CD4-positive, CD25-positive, alpha-beta regulatory T cell (primary cell): ENCODE data around the gene RIPK4. TPM values are rescaled to one million over a fixed set of nuclear protein-coding genes. Genes with fewer than 3 reads are reported as not detected.

Experiments
- ATAC-seq, 2 donors: fragments of 150-1000 bp; cut with Tn5 transposase; one replicate each; pipeline ENCODE4 v1.10.0; 2021; ENCODE audit warnings: low read depth in 2 of 2, moderate number of reproducible peaks in 2 of 2, moderate library complexity in 1 of 2
- DNase-seq, 3 donors: peaks; one replicate each; pipeline versions ENCODE4 v3.0.0 to v3.0.0-alpha.2; 2012 to 2022; ENCODE audit warnings: mixed read lengths in 1 of 3
- H3K27ac ChIP-seq: one replicate; pipeline ENCODE4 v1.7.0; 2013; ENCODE audit warnings: mild to moderate bottlenecking, low read length; ENCODE audit not compliant: insufficient read depth, poor library complexity, severe bottlenecking
- H3K27me3 ChIP-seq: one replicate; pipeline ENCODE4 v1.7.0; 2013; ENCODE audit warnings: low read length; ENCODE audit not compliant: control insufficient read depth, insufficient read depth
- H3K36me3 ChIP-seq: one replicate; pipeline ENCODE4 v1.7.0; 2013; ENCODE audit warnings: mild to moderate bottlenecking, low read length, moderate library complexity; ENCODE audit not compliant: control insufficient read depth, insufficient read depth
- H3K4me1 ChIP-seq: 2 replicates; pipeline ENCODE4 v1.7.0; 2013; ENCODE audit warnings: mild to moderate bottlenecking, low read length; ENCODE audit not compliant: insufficient read depth, control insufficient read depth, poor library complexity, severe bottlenecking
- H3K4me3 ChIP-seq: one replicate; pipeline ENCODE4 v1.7.0; 2013; ENCODE audit warnings: low read depth, mild to moderate bottlenecking, low read length, moderate library complexity
- H3K9me3 ChIP-seq, 2 experiments: 1 replicate in 1 of 2; 2 replicates in 1 of 2; pipeline ENCODE4 v1.7.0; 2013; ENCODE audit warnings: low read length in 2 of 2, mild to moderate bottlenecking in 1 of 2, moderate library complexity in 1 of 2; ENCODE audit not compliant: control insufficient read depth in 2 of 2
- H3K27ac Mint-ChIP-seq, 3 donors: one replicate each; pipeline ENCODE4 v1.8.0; 2020 to 2022; ENCODE audit warnings: mild to moderate bottlenecking in 3 of 3, mixed read lengths in 3 of 3, moderate library complexity in 2 of 3
- H3K27me3 Mint-ChIP-seq: one replicate; pipeline ENCODE4 v1.8.0; 2022; ENCODE audit warnings: mild to moderate bottlenecking, mixed read lengths
- H3K36me3 Mint-ChIP-seq: one replicate; pipeline ENCODE4 v1.8.0; 2020; ENCODE audit warnings: mixed read lengths
- H3K4me1 Mint-ChIP-seq, 4 donors: one replicate each; pipeline ENCODE4 v1.8.0; 2020 to 2022; ENCODE audit warnings: mixed read lengths in 4 of 4, mild to moderate bottlenecking in 1 of 4
- H3K4me3 Mint-ChIP-seq, 4 donors: one replicate each; pipeline ENCODE4 v1.8.0; 2020 to 2022; ENCODE audit warnings: mild to moderate bottlenecking in 4 of 4, mixed read lengths in 4 of 4, moderate library complexity in 3 of 4
- H3K9me3 Mint-ChIP-seq, 7 donors: one replicate each; pipeline ENCODE4 v1.8.0; 2020 to 2022; ENCODE audit warnings: mixed read lengths in 7 of 7, mild to moderate bottlenecking in 3 of 7, moderate library complexity in 2 of 7
- polyA plus RNA-seq, 4 donors: library from polyadenylated mRNA; unstranded; fragments of 300-500 nt; fragmentation: Illumina TruSeq; gene quantifications; one replicate each; pipeline ENCODE4 v1.2.3, GENCODE V29; 2021
- total RNA-seq: library from RNA; stranded (reverse); gene quantifications from one replicate; pipeline ENCODE4 v1.2.3, GENCODE V29; 2022

RIPK4 gene
- total and polyA plus RNA-seq, 5 donors from 2014 or later, result 0.39 to 0.52 (median 0.41) TPM; not detected in 2

GRCh38 chr21:41754479-41754891 lies 12.4 kb downstream of the RIPK4 start:
- H3K4me1 ChIP-seq, result no peaks in the 10 kb centered on the region
- H3K36me3 ChIP-seq, result no peaks in the 10 kb centered on the region
- no peak overlapping the region for H3K27ac Mint-ChIP-seq
- H3K9me3 Mint-ChIP-seq, result peaks cover 0 to 2% (median 0%) of the 10 kb centered on the region in 7 donors
- H3K4me1 Mint-ChIP-seq, result no peaks in the 10 kb centered on the region
- H3K4me3 ChIP-seq, result no peak overlapping the region
- no peak overlapping the region for H3K4me3 Mint-ChIP-seq
- peaks cover 12% of the 10 kb centered on the region for H3K27me3 Mint-ChIP-seq
- ATAC-seq (no peak), DNase-seq (no peak)
- H3K27me3 ChIP-seq, result peaks cover 1% of the 10 kb centered on the region
- no peaks in the 10 kb centered on the region for H3K9me3 ChIP-seq
- no peak overlapping the region for H3K27ac ChIP-seq
- no peaks in the 10 kb centered on the region for H3K36me3 Mint-ChIP-seq

DNA sequence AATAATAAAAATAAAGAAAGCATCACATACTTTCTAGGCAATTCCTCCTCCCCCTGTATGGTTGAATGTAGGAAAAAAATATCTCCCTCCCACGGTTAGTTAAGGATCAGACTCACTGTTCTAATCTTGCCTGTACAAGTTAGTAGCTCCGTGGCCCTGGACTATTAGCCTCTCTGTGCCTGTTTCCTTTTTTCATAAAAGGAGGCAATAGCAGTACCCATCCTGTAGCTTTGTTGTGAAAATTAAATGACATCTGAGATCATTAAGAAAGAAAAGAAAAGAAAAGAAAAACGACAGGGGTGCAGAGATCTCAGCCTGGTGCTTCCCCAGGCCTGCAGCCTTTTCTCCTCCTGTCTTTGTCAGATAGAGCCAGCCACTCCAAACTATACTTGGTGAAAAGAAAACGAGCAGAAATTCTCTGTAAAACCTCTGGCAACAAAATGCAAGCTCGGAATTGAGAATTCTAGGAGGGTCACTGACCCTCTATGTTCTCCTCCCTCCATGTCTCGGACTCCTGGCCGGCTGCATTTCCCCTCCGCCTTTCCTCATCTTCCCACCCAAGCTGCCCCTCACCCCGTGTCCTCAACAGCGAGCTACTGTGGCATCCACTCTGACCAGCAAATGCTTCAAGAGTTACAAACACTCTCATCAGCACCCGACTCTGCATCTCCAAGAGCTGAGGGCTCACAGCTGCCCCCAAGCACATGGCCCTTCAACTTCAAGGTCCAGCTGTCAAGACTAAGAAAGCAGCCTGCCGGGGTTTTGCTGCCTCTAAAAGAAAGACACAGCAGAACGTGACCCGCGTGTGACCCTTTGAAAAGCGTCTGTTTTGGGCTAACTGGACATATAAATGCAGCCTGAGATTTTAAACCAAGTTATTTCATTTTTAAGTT lies 13.6 kb downstream of the RIPK4 start:
- Histone ChIP-seq H3K27me3 (peaks cover 2% of the 10 kb centered on the region), H3K9me3 (no peaks in the 10 kb centered on the region), H3K4me1 (no peaks in the 10 kb centered on the region), H3K36me3 (no peaks in the 10 kb centered on the region), H3K4me3 (no peak overlapping the region), H3K27ac (no peak overlapping the region)
- no peak overlapping the region for H3K4me3 Mint-ChIP-seq
- H3K4me1 Mint-ChIP-seq, result no peaks in the 10 kb centered on the region
- H3K27me3 Mint-ChIP-seq, result peaks cover 12% of the 10 kb centered on the region
- no peaks in the 10 kb centered on the region for H3K36me3 Mint-ChIP-seq
- peaks cover 0 to 2% (median 0%) of the 10 kb centered on the region in 7 donors for H3K9me3 Mint-ChIP-seq
- ATAC-seq (no peak), DNase-seq (no peak)
- H3K27ac Mint-ChIP-seq, result no peak overlapping the region

GRCh38 chr21:41752231-41752681 lies 14.6 kb downstream of the RIPK4 start:
- DNase-seq, result no peak
- no peaks in the 10 kb centered on the region for H3K36me3 Mint-ChIP-seq
- H3K4me3 ChIP-seq, result no peak overlapping the region
- no peak overlapping the region for H3K27ac ChIP-seq
- ATAC-seq, result no peak
- H3K27me3 ChIP-seq, result peaks cover 2% of the 10 kb centered on the region
- H3K4me1 Mint-ChIP-seq, result no peaks in the 10 kb centered on the region
- H3K4me3 Mint-ChIP-seq, result no peak overlapping the region
- H3K9me3 Mint-ChIP-seq, result peaks cover 0 to 2% (median 0%) of the 10 kb centered on the region in 7 donors
- peak overlapping the region in 1 of 3 donors; percentile 75 for H3K27ac Mint-ChIP-seq
- no peaks in the 10 kb centered on the region for H3K4me1 ChIP-seq
- H3K27me3 Mint-ChIP-seq, result peaks cover 12% of the 10 kb centered on the region
- no peaks in the 10 kb centered on the region for H3K36me3 ChIP-seq
- no peaks in the 10 kb centered on the region for H3K9me3 ChIP-seq

GRCh38 chr21:41751611-41752011 lies 15.2 kb downstream of the RIPK4 start:
- Mint-ChIP-seq H3K4me3 (no peak overlapping the region), H3K27me3 (peaks cover 12% of the 10 kb centered on the region), H3K9me3 (no peaks in the 10 kb centered on the region), H3K27ac (no peak overlapping the region), H3K36me3 (no peaks in the 10 kb centered on the region), H3K4me1 (no peaks in the 10 kb centered on the region)
- H3K4me3 ChIP-seq, result no peak overlapping the region
- no peaks in the 10 kb centered on the region for H3K9me3 ChIP-seq
- no peak for DNase-seq
- peaks cover 2% of the 10 kb centered on the region for H3K27me3 ChIP-seq
- ATAC-seq, result no peak
- H3K4me1 ChIP-seq, result no peaks in the 10 kb centered on the region
- H3K27ac ChIP-seq, result no peak overlapping the region
- no peaks in the 10 kb centered on the region for H3K36me3 ChIP-seq

DNA sequence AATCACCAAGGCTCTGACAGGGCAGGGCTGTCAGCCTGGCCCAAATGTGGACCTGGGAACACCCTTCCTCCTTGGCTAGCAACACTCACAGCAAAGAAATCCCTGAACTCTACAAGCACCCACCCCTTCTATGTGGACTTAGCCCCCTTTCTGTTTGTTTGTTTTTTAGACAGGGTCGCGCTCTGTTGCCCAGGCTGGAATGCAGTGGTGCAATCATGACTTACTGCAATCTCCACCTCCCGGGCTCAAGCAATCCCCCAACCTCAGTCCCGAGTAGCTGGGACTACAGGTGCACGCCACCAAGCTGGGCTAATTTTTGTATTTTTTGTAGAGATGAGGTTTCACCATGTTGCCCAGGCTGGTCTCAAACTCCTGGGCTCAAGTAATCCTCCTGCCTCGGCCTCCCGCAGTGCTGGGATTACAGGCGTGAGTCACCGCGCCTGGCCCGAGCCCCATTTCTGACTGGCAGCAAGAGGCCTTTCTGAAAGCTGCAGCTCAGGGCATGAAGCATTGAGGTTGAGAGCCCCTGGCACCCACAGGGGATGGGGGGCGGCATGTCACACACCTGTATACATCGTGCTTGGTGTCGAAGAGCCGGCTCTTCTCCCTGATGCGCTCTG lies 16.2 kb downstream of the RIPK4 start:
- Histone ChIP-seq H3K36me3 (no peaks in the 10 kb centered on the region), H3K4me1 (no peaks in the 10 kb centered on the region), H3K9me3 (no peaks in the 10 kb centered on the region), H3K27ac (no peak overlapping the region), H3K27me3 (peaks cover 2% of the 10 kb centered on the region), H3K4me3 (no peak overlapping the region)
- Mint-ChIP-seq H3K27me3 (peaks cover 12% of the 10 kb centered on the region), H3K36me3 (no peaks in the 10 kb centered on the region), H3K4me3 (no peak overlapping the region), H3K27ac (no peak overlapping the region), H3K9me3 (no peaks in the 10 kb centered on the region), H3K4me1 (no peaks in the 10 kb centered on the region)
- ATAC-seq (no peak), DNase-seq (no peak)

DNA sequence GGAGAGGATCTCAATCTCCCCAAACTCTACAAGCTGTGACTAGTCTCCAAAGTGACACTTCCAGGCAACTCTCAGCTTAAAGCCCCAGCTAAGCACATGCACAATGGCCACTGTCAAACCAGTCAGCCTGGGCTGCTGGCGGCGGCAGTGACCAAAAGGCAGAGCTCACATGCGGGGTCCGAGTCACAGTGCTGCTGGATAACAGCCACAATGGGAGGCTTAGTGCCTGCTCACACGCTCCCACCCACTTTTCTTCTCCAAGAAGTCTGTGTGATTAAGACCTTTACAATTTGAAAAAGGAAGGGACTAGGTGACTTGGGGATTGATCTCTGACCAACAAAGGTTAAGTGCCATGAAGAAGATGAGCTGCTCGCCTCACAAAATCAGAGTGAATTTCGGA lies 16.8 kb downstream of the RIPK4 start:
- ATAC-seq (no peak), DNase-seq (no peak)
- no peak overlapping the region for H3K27ac Mint-ChIP-seq
- H3K4me1 Mint-ChIP-seq, result no peaks in the 10 kb centered on the region
- no peaks in the 10 kb centered on the region for H3K9me3 Mint-ChIP-seq
- H3K4me3 Mint-ChIP-seq, result no peak overlapping the region
- H3K4me1 ChIP-seq, result no peaks in the 10 kb centered on the region
- H3K36me3 ChIP-seq, result no peaks in the 10 kb centered on the region
- peaks cover 2% of the 10 kb centered on the region for H3K27me3 ChIP-seq
- H3K27ac ChIP-seq, result no peak overlapping the region
- no peaks in the 10 kb centered on the region for H3K9me3 ChIP-seq
- H3K4me3 ChIP-seq, result no peak overlapping the region
- H3K36me3 Mint-ChIP-seq, result no peaks in the 10 kb centered on the region
- H3K27me3 Mint-ChIP-seq, result peaks cover 7% of the 10 kb centered on the region

DNA sequence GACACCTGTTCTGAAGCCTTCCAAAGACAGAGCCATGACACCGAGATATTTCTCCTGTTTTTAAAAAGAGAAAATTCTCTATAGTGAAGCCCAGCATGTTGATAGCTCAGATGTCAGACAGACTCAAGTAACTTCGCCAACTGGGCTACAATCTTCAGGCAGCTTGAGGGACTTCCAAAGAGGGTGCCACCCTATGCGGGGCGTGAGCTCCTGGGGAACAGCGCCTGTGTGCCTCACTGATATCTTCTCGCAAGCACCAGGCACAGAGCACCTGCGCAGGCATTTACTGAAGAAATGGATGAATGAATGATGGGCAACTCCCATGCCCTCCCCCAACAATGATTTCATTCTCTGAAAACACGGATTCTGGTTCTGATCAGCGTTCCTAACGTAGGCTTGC lies 17.6 kb downstream of the RIPK4 start:
- Mint-ChIP-seq H3K4me1 (no peaks in the 10 kb centered on the region), H3K9me3 (peaks cover 0 to 2% (median 0%) of the 10 kb centered on the region in 7 donors), H3K27me3 (peaks cover 7% of the 10 kb centered on the region), H3K36me3 (no peaks in the 10 kb centered on the region), H3K4me3 (no peak overlapping the region), H3K27ac (no peak overlapping the region)
- no peak overlapping the region for H3K4me3 ChIP-seq
- no peaks in the 10 kb centered on the region for H3K4me1 ChIP-seq
- DNase-seq (no peak), ATAC-seq (no peak)
- no peaks in the 10 kb centered on the region for H3K9me3 ChIP-seq
- H3K27ac ChIP-seq, result no peak overlapping the region
- peaks cover 2% of the 10 kb centered on the region for H3K27me3 ChIP-seq
- H3K36me3 ChIP-seq, result no peaks in the 10 kb centered on the region
